ENCODE measurements around the gene ACCSL.

The ACCSL gene

DNA sequence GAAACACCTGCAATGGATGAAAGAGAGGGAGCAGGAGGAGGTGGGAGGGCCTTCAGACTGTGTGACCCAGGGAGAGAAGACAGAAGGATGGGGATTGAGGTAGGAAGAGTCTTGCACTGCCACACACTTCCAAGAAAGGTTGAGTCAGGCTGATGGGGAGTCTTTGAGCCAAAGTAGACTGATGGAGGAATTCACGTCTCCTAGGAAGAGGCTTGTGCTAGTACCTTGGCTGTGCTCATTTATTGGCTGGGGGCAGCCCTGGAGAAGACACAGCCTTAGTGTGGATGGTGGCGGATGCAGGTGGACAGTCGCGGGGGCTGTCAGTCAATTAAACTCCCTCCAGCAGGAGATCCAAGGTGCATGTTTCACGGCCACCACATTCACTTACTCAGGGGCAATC lies 16.2 kb upstream of the ACCSL start:
- TF ChIP-seq, protein P1, sequence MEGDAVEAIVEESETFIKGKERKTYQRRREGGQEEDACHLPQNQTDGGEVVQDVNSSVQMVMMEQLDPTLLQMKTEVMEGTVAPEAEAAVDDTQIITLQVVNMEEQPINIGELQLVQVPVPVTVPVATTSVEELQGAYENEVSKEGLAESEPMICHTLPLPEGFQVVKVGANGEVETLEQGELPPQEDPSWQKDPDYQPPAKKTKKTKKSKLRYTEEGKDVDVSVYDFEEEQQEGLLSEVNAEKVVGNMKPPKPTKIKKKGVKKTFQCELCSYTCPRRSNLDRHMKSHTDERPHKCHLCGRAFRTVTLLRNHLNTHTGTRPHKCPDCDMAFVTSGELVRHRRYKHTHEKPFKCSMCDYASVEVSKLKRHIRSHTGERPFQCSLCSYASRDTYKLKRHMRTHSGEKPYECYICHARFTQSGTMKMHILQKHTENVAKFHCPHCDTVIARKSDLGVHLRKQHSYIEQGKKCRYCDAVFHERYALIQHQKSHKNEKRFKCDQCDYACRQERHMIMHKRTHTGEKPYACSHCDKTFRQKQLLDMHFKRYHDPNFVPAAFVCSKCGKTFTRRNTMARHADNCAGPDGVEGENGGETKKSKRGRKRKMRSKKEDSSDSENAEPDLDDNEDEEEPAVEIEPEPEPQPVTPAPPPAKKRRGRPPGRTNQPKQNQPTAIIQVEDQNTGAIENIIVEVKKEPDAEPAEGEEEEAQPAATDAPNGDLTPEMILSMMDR (IDR thresholded peaks at IDR 0.05; ENCODE audit: insufficient read depth, low read length, missing control alignments): no peak
- CTCF ChIA-PET: interaction anchor here (1.5 to 17.9 kb wide), 4 partner anchors 11 to 138 kb away, joined by 3 to 444 read pairs (median 13); partner anchors contain the start of gene C11orf96
- DNase-seq (ENCODE audit: low read depth, low spot score): no peak
- H3K4me3 ChIP-seq (ENCODE audit: low read depth, low read length): no peak overlapping the region
- POLR2A ChIA-PET: interaction anchor here (1.7 to 2.0 kb wide), 2 partner anchors 88 to 89 kb away, joined by 9 to 15 read pairs; partner anchors contain the start of gene C11orf96

DNA sequence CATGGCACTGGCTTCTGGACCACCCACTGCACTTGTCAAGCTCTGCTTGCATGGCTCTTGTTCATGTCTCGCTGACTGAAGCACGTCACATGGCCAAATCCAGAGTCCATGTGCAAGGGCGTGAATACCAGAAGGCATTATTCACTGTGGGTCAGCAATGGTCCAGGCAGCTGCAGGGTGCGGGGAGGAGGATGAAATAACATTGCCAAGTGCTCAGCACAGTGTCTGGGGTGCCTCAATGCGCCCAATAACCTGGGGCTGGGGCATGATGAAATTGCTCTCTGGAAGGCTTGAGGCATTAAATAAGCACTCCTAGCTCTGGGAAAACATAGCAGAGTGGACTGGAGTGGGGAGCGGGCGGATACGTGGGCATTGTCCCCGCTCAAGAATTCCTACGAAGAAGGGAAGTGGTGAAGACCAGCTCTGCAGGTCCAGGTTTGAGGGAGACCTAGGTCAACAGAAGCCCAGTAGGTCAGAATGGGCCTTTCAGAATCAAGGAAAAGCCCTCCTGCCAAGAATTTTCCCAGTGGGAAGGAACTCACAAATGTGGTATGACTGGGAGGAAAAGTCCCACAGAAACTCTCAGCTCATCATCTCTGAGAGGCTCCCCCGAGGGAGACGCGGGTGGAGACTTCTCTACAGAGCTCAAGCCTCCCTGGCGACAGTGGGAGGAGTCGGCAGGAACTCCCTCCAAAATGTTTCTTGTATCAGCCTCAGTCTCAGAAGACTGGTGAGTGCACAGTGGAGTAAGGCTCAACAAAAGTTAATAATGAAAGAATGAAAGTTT lies 15.3 kb upstream of the ACCSL start:
- H3K4me3 ChIP-seq (ENCODE audit: low read depth, low read length): no peak overlapping the region
- ChIA-PET CTCF (interaction anchor here (1.0 to 17.9 kb wide), 7 partner anchors 9 to 139 kb away, joined by 3 to 444 read pairs (median 4); partner anchors contain the start of gene C11orf96), POLR2A (interaction anchor here (2.0 kb wide), 1 partner anchor 89 kb away, joined by 15 read pairs; the partner anchor contains the start of gene C11orf96)
- TF ChIP-seq, protein P1 (IDR thresholded peaks at IDR 0.05; ENCODE audit: insufficient read depth, low read length, missing control alignments): no peak
- no peak for DNase-seq (ENCODE audit: low read depth, low spot score)

DNA sequence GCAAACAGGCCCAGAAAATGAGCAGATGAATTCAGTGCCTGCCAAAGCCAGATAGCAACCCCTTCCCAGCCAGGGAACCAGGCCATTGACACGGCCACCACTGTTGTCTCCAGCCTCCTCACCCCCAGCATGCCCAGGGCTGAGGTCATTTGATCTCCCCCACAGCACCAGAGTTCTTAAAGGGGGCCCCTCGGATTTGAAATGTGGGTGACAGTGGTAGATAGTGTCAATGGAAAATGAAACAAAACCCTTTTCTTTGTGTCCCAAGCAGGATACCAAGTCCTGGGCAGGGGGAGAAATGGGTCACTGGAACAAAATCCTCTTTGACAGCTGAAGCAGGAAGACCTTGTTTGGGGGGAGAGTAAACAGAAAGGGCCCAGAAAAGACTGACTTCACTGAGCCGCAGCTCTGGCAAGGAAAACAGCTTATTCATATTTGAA lies 14.3 kb upstream of the ACCSL start:
- TF ChIP-seq, protein P1 (IDR thresholded peaks at IDR 0.05; ENCODE audit: insufficient read depth, low read length, missing control alignments): no peak
- CTCF ChIA-PET: interaction anchor here (0.8 to 17.9 kb wide), 6 partner anchors 9 to 140 kb away, joined by 3 to 444 read pairs (median 7); no protein-coding TSS in a partner anchor
- no peak overlapping the region for H3K4me3 ChIP-seq (ENCODE audit: low read depth, low read length)
- POLR2A ChIA-PET: interaction anchor here (2.0 kb wide), 1 partner anchor 90 kb away, joined by 15 read pairs; the partner anchor contains the start of gene C11orf96
- no peak for DNase-seq (ENCODE audit: low read depth, low spot score)

DNA sequence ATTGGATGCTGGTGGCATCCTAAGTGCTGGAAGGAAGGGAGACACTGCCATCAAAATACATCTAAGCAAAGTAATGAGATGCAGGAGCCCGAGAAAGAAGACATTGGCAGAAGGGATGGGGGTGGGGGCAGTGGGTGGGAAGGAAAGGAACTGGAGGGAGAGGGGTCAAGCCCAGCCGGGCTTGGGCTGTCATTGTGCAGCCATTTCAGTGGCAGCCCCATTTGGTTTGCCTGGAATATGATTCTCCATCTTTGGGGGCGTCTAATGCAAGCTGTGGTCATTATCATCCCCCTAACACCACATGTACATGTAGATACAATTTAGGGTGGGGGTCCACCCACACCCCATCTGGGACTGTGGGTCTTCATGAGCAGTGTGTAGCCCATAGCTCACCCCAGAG lies 13.9 kb upstream of the ACCSL start:
- no peak overlapping the region for H3K4me3 ChIP-seq (ENCODE audit: low read depth, low read length)
- ChIA-PET POLR2A (interaction anchor here (1.0 to 2.0 kb wide), 2 partner anchors 91 kb away, joined by 4 to 15 read pairs; partner anchors contain the start of gene C11orf96), CTCF (interaction anchor here (0.8 to 17.9 kb wide), 8 partner anchors 9 to 140 kb away, joined by 3 to 444 read pairs (median 4); partner anchors contain the start of gene ACCS)
- no peak for DNase-seq (ENCODE audit: low read depth, low spot score)
- TF ChIP-seq, protein P1 (IDR thresholded peaks at IDR 0.05; ENCODE audit: insufficient read depth, low read length, missing control alignments): no peak

DNA sequence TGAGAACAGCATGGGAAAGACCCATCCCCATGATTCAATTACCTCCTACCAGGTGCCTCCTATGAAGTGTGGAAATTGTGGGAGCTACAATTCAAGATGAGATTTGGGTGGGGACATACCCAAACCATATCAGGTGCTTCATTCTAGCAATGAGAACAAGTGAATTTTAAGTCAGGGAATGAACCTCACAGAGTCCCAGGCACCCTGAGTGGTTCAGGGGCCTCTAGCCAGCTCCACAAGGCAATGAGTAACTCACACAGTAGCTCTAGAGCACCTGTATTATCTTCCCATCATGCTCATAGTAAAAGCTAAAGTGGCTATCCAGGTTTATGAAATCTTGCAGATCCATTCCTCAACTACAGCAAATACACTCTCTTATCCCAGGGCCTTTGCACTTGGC lies 13.1 kb upstream of the ACCSL start:
- H3K4me3 ChIP-seq (ENCODE audit: low read depth, low read length): no peak overlapping the region
- no peak for DNase-seq (ENCODE audit: low read depth, low spot score)
- TF ChIP-seq, protein P1 (IDR thresholded peaks at IDR 0.05; ENCODE audit: insufficient read depth, low read length, missing control alignments): no peak
- ChIA-PET CTCF (interaction anchor here (0.9 to 17.9 kb wide), 13 partner anchors 8 to 141 kb away, joined by 3 to 444 read pairs (median 3); partner anchors contain the start of gene ACCS), POLR2A (interaction anchor here (1.0 kb wide), 1 partner anchor 92 kb away, joined by 4 read pairs; the partner anchor contains the start of gene C11orf96)
